Inferior parietal cortex (tissue), 1 donor: ENCODE data around the gene HUWE1.

Source experiments
- DNase-seq: peaks from one replicate; pipeline ENCODE4 v3.0.0-alpha.2; 2016; ENCODE audit errors: extremely low spot score

HUWE1 gene

GRCh38 chrX:53621418-53621986 lies 65.0 kb downstream of the HUWE1 start:
- no peak for DNase-seq

DNA sequence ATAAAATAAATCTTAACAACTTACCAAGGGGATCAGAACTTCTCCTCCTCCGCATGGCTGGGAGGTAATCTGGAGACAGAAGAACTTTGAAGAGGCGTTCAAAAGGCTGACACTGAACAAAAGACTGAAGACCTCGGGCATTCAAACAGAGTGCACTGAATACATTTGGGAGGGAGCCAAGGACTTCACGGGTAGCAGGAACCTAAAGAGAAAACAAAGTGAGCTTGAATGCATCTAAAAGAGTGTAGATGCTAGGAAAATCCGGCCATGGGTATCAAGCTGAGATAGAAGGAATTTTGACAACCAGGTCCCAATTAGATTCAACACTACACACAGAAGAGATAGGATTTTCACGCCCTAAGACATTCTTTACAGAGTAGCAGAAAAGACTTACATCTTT lies 69.6 kb downstream of the HUWE1 start:
- DNase-seq = no peak

DNA sequence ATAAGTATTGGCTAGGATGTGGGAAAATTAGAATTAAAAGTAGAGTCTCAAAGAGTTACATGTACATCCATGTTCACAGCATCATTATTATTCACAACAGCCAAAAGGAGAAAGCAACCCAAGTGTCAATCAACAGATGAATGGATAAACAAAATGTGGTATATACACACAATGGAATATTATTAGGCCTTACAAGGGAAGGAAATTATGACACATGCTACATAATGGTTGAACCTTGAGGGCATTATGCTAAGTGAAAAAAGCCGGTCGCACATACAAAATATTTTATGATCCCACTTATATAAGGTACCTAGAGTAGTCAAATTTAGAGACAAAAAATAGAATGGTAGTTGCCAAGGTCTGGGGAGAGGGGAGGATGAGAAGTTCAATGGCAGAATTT lies 80.1 kb downstream of the HUWE1 start:
- DNase-seq = no peak

DNA sequence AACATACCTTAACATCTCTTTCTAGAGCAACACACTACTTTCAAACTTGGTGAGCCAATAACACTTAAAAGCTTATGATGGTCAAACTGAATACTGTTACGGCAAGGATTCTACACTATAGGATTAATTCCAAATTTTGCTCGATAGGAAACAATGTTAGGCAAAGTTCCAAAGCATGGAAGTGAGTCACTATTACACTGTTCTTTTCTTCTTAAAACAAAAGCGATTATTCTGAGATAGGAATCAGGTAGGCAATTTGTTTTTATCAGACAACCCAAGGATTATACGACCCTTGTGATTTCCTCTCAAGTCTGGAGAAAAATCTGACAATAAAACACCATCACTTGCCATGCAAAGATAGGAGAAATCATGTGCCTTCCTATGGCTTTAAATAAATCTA lies 81.5 kb downstream of the HUWE1 start:
- DNase-seq = no peak

DNA sequence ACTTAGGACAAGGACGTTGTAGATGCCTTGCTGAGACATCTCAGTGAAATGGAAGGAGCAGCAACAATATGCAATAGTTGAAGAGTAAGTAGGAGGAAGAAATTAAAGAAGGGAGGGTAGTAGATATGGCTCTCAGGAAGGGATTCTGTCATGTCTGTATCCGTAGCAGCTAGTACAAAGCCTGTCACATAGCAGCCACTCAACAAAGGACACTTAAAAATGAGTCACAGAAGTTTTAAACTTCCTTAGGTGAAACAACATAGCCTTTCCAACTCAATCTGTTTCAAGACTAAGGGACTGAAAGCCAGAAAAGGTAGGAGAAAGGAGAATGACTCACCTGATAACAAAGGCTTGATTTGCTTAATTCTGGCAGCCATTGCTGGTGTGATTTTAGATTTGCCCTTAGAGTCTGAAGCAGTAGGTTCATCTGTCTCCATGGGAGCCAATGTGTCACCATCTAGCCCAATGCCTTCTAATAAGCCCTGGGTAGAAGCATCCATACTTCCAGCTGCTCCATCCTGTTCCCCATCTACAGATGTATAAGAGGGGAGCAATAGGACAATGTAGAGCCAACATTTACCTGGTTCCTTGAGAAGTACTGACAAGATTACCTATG lies 86.6 kb downstream of the HUWE1 start:
- DNase-seq = no peak

GRCh38 chrX:53598169-53598568 lies 88.3 kb downstream of the HUWE1 start:
- no peak for DNase-seq

GRCh38 chrX:53595266-53595810 lies 91.2 kb downstream of the HUWE1 start:
- no peak for DNase-seq

- DNase-seq = no peak
These were observed 92.2 kb downstream of the HUWE1 start for GRCh38 chrX:53594354-53594753.

- DNase-seq = no peak
These were observed 98.6 kb downstream of the HUWE1 start for GRCh38 chrX:53587795-53588420.

DNA sequence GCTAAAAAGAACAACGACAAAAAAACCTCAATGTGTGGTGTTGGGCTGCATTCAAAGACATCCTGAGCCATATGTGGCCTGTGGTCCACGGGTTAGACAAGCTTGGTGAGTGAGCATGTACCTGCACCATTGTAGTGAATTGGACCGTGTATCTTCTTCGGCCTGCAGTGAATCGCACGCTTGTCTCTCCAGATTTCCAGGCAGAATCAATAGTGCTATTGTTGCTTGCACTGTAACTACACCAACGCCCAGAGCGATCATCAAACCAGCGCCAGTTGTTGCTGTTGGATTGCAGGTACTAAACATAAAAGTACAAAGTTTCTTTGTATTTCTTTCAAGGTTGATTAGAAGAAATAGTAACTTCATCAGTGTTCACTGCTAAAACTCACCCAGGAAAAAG lies 101.6 kb downstream of the HUWE1 start:
- no peak for DNase-seq

GRCh38 chrX:53583571-53583970 lies 102.9 kb downstream of the HUWE1 start:
- DNase-seq = no peak

GRCh38 chrX:53580742-53581504 lies 105.6 kb downstream of the HUWE1 start:
- no peak for DNase-seq

DNA sequence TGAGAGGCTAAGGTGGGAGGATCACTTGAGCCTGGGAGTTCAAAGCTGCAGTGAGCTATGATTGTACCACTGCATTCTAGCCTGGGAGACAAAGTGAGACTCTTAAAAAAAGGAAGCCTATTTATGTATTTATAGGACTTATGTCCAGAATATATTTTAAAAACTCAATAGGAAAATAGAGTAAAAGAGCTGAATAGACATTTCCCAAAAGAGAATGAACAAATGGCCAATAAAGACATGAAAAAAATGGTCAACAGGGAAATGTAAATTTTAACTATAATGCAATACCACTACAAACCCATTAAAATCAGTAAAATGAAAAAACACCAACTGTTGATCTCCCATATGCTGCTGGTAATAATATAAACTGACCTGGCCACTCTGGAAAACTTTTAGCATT lies 115.0 kb downstream of the HUWE1 start:
- DNase-seq = no peak

DNA sequence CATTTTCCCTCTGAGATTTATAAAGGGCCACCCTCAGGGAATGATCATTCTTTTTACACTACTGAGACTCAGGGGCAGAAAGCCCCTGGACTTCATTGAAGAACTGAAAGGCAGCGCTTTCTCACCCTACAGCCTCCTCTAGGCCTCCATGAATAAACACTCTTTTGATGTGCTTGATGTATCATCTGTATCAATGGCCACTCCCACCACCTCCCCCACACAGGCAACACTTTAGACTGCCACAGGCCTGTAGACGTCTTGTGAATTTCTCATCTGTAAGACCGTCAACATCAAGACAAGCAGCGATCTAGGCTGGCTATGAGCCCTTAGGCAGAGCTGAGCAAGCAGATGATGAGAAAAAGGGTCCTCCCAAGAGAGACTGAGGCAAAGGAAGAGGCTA lies 123.2 kb downstream of the HUWE1 start:
- no peak for DNase-seq

DNA sequence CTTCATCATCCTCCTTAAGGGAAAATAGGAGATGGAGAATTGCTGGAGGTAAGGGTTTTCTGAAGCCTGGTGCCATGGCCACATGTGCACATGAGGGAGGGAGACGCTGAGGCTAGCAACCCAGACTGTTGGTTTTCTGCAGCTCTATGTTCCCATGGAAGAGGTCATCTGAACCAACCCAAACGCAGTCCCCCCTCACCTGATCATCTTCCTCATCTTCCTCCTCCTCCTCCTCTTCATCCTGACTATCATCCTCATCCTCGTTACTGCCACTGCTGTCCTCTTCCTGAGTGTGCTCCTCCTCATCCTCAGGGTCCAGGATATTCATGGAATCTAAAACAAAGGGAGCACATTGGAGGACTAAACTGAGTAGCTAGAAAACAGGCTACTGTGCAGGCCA lies 124.6 kb downstream of the HUWE1 start:
- no peak for DNase-seq

DNA sequence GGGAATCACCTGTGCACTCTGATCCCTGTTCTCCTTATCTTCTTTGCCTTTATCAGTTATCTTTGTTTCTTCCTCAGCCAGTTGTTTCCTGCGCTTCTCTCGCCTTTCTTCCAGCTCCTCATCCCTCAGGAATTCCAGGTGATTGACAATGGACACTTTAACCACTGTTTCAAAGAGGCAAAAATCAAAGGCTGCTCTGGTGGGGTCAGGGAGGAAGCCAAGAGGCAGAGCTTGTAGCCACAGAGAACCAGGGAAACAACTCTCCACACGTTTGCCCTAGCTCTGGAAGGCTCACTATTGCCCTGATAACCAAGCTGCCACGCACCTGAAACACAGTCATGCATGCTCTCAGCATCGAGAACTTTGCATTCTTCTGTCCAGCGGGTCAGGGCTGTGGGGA lies 127.9 kb downstream of the HUWE1 start:
- DNase-seq = no peak

GRCh38 chrX:53556868-53557267 lies 129.7 kb downstream of the HUWE1 start:
- no peak for DNase-seq

- DNase-seq = no peak
These were observed 135.6 kb downstream of the HUWE1 start for GRCh38 chrX:53550756-53551463.

- no peak for DNase-seq
These were observed 138.9 kb downstream of the HUWE1 start for GRCh38 chrX:53547668-53548067.

DNA sequence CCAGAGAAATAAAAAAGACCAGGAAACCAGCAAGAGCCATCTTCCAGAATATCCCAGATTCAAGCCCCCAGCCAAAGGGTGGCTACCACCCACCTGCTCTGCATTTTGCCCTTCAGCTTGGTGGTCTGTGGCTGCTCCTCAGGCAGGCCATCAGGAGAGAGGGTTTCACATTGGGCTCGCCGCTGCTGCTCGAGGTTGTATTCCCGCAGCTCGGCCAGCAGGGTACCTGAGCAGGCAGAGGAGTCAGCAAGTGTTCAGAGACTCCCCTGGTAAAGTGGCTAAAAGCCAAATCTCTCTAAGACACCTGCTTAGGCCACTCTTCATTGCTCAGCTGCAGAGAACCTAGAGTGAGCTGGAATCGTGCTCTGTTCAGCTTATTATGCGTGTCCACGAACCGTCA lies 141.6 kb downstream of the HUWE1 start:
- no peak for DNase-seq

DNA sequence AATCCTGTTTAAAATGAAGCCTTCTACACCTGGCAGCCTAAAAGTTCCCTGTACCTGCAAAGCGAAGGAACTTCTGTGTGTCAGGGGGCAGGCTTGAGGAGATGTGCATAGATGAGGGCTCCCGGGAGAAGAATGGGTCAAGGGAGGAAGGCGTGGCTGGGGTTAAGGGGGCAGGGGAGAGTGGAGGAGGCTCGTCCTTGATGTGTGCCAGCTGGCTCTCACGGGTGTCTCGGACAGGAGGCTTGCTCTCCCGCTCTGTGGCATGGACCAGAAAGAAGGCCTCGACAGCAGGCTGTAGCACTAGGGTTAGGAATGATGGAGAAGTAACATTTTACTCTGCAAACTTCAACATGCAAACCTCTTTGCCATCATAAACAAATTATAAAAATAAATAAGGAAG lies 147.7 kb downstream of the HUWE1 start:
- no peak for DNase-seq
